Kidney epithelial cell (primary cell): ENCODE measurements around the gene TRIM39. TPM values are rescaled to one million over a fixed set of nuclear protein-coding genes. Genes with fewer than 3 reads are reported as not detected.

Experiments
- DNase-seq: peaks from one replicate; pipeline ENCODE4 v3.0.0-alpha.2; 2010; ENCODE audit warnings: low read depth
- H3K27me3 ChIP-seq: 2 replicates; pipeline ENCODE4 v1.6.0; 2011; ENCODE audit warnings: low read length; ENCODE audit not compliant: control insufficient read depth, insufficient read depth
- H3K36me3 ChIP-seq: 2 replicates; pipeline ENCODE4 v1.5.1; 2011; ENCODE audit warnings: low read length; ENCODE audit not compliant: control insufficient read depth, insufficient read depth
- H3K4me3 ChIP-seq: 2 replicates; pipeline ENCODE4 v1.5.1; 2011; ENCODE audit warnings: low read depth, mild to moderate bottlenecking, control low read depth, low read length
- CTCF ChIP-seq: IDR thresholded peaks from 2 replicates; pipeline ENCODE4 v1.5.1; 2011; ENCODE audit warnings: mild to moderate bottlenecking, moderate library complexity, low read length, control low read depth, inconsistent platforms; ENCODE audit not compliant: insufficient read depth, poor library complexity, severe bottlenecking
- total RNA-seq: library from RNA; depleted of rRNA; stranded (reverse); fragments of >200 nt; gene quantifications from 2 replicates; pipeline ENCODE4 v1.2.3, GENCODE V29; 2015

The TRIM39 gene
- total RNA-seq, 1 donor from 2014 or later, result 16.1 TPM

DNA sequence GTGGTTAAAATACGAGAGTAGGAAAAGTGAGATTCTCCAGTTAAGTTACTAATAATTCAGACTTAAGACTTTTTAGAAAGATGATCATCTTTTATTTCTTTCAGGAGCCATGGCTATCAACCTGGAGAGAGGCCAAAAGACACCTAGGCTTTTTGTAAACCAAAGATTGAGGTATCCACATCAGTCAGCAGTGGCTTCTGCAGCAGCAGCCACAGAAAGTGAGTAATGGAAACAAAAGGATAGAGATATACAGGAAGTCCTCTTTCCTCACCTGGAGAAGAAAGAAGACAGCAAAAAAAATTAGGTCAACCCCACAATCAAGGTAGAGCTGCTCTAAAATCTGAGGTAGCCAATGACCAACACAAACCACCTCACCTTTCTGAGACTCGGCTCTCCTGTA lies 22.7 kb upstream of the TRIM39 start:
- peaks cover 1% of the 10 kb centered on the region for H3K36me3 ChIP-seq

DNA sequence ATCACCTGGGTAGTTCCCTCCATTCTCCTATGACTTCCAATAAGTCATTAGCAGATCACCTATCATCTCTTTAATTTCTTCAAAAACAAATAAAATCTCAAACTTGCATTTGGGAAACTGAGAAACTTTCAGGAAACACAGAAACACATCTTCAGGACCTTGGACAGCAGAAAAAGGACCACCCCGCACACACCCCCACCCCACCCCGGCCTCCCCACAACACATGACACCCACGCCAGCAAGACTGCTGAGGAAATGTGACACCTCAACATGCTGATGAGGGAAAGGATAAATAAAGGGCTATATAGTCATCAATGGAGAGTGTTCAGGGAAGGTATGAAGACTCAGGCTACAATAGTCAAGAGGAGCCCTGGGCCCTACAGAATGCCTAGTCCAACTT lies 15.6 kb upstream of the TRIM39 start:
- no peak for DNase-seq
- Histone ChIP-seq H3K27me3 (no peaks in the 10 kb centered on the region), H3K36me3 (peaks cover 4% of the 10 kb centered on the region), H3K4me3 (no peak overlapping the region)
- no peak for TF ChIP-seq CTCF

More for the DNA sequence above, 22.7 kb upstream of the TRIM39 start:
- no peak for TF ChIP-seq CTCF
- H3K27me3 ChIP-seq, result no peaks in the 10 kb centered on the region
- DNase-seq, result no peak
- no peak overlapping the region for H3K4me3 ChIP-seq

- Histone ChIP-seq H3K36me3 (peaks cover 4% of the 10 kb centered on the region), H3K4me3 (no peak overlapping the region), H3K27me3 (no peaks in the 10 kb centered on the region)
- no peak for TF ChIP-seq CTCF
- DNase-seq, result no peak
Measured at GRCh38 chr6:30311671-30312070, 15.1 kb upstream of the TRIM39 start.

DNA sequence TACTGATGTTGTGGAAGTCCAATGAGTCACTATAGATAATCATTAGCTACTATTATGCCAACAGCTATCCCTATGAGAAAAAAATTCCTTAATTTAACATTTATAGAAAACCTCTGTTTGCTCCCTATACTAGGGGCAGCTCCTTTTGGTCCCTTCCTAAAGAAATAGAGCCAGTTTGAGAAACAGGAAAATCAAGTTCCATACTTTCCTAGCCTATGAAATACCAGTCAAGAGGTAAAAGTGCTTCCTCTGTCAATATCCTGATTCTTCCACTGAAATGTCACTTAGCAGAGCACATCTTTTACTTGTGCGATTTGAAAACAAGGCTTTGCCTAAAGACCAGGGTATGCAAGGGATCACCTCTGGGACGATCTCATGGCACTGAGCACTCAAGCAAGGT lies 14.5 kb upstream of the TRIM39 start:
- Histone ChIP-seq H3K27me3 (no peaks in the 10 kb centered on the region), H3K36me3 (peaks cover 3% of the 10 kb centered on the region), H3K4me3 (no peak overlapping the region)
- no peak for TF ChIP-seq CTCF
- no peak for DNase-seq

DNA sequence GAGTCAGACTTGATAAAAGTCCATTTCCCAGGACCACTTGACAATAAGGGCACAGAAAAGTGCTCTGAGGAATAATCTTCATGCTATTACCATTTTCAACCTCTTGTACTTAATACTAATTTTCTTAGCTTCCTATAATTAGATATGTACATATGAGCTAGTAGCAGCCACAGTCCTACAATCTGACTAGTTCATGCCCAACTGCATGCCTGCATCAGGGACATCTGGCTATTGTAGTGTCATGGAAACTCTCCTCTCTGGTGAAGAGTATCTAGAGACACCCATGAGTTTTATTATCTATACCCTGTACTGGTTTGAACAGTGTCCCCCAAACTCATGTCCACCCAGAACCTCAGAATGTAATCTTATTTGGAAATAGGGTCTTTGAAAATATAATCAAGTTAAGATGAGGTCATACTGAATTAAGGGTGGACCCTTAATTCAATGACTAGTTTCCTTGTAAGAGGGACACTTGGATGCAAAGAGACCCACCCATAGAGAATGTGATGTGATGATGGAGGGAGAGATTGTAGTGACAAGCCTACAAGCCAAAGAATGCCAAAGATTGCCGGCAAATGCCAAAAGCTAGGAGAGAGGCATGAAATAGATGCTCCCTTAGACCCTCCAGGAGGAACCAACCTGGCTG lies 13.9 kb upstream of the TRIM39 start:
- no peak for DNase-seq
- H3K27me3 ChIP-seq, result no peaks in the 10 kb centered on the region
- peaks cover 3% of the 10 kb centered on the region for H3K36me3 ChIP-seq
- no peak for TF ChIP-seq CTCF
- H3K4me3 ChIP-seq, result no peak overlapping the region

DNA sequence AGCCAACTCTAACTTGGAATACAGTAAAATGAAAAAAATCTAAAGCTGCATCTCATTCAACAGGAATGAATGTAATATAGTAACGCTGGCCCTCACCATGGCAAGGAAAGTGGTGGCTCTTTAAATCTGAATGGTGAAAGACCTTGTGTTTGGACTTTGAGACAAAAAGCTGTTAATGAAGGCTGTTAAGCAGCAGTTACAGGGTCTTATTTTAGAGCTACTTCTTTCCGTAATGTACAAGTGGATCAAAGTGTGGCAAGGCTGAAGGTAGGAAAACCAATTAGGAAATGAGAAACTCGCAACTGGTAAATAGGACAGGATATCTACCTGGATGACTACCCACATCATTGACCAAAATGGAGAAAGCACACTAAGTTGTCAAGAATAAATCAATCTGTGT lies 11.6 kb upstream of the TRIM39 start:
- Histone ChIP-seq H3K4me3 (no peak overlapping the region), H3K36me3 (peaks cover 4% of the 10 kb centered on the region), H3K27me3 (no peaks in the 10 kb centered on the region)
- no peak for DNase-seq
- TF ChIP-seq CTCF, result no peak
